H9 (cell line): ENCODE results near the gene OR51Q1. TPM values are rescaled to one million over a fixed set of nuclear protein-coding genes. Genes with fewer than 3 reads are reported as not detected.
A peak's percentile ranks its signal among the peaks of the same experiment; 100 is the strongest.

ENCODE experiments used
- DNase-seq: peaks from one replicate; pipeline ENCODE4 v3.0.0-alpha.2; 2017
- H2AFZ ChIP-seq: one replicate; pipeline ENCODE4 v1.6.1; 2013; ENCODE audit warnings: mild to moderate bottlenecking, low read length, control low read depth, moderate library complexity
- H2AK5ac ChIP-seq: 2 replicates; pipeline ENCODE4 v1.6.1; 2013; ENCODE audit warnings: low read length, control low read depth, mixed read lengths; ENCODE audit not compliant: insufficient read length
- H2BK120ac ChIP-seq: one replicate; pipeline ENCODE4 v1.6.1; 2013; ENCODE audit warnings: low read depth, mild to moderate bottlenecking, low read length, control low read depth, inconsistent platforms; ENCODE audit not compliant: poor library complexity, severe bottlenecking
- H2BK12ac ChIP-seq: 2 replicates; pipeline ENCODE4 v1.6.1; 2013; ENCODE audit warnings: low read length, control low read depth, mixed read lengths, low read depth; ENCODE audit not compliant: insufficient read length
- H2BK15ac ChIP-seq: 2 replicates; pipeline ENCODE4 v1.6.1; 2013; ENCODE audit warnings: low read depth, low read length, control low read depth
- H2BK20ac ChIP-seq: one replicate; pipeline ENCODE4 v1.6.1; 2013; ENCODE audit warnings: low read depth, mild to moderate bottlenecking, low read length, control low read depth, inconsistent platforms; ENCODE audit not compliant: poor library complexity, severe bottlenecking
- H2BK5ac ChIP-seq: 2 replicates; pipeline ENCODE4 v1.6.1; 2013; ENCODE audit warnings: low read length, control low read depth, mixed read lengths; ENCODE audit not compliant: insufficient read length
- H3K14ac ChIP-seq: 2 replicates; pipeline ENCODE4 v1.6.1; 2013; ENCODE audit warnings: low read length, control low read depth; ENCODE audit not compliant: insufficient read depth
- H3K18ac ChIP-seq: 2 replicates; pipeline ENCODE4 v1.6.1; 2013; ENCODE audit warnings: low read depth, mild to moderate bottlenecking, mixed read lengths, low read length, control low read depth; ENCODE audit not compliant: insufficient read length
- H3K23ac ChIP-seq: 2 replicates; pipeline ENCODE4 v1.6.1; 2013; ENCODE audit warnings: low read length, control low read depth, mixed read lengths, low read depth; ENCODE audit not compliant: insufficient read length
- H3K23me2 ChIP-seq: 2 replicates; pipeline ENCODE4 v1.6.1; 2013; ENCODE audit warnings: low read depth, mild to moderate bottlenecking, mixed read lengths, low read length, control low read depth; ENCODE audit not compliant: insufficient read length, poor library complexity, severe bottlenecking
- H3K27ac ChIP-seq: 2 replicates; pipeline ENCODE4 v1.5.1; 2013; ENCODE audit warnings: low read length, control low read depth, mixed read lengths, low read depth; ENCODE audit not compliant: insufficient read length
- H3K27me3 ChIP-seq: 2 replicates; pipeline ENCODE4 v1.6.1; 2013; ENCODE audit warnings: low read length, control low read depth, inconsistent platforms; ENCODE audit not compliant: insufficient read depth
- H3K4ac ChIP-seq: 2 replicates; pipeline ENCODE4 v1.6.1; 2013; ENCODE audit warnings: low read depth, mild to moderate bottlenecking, control low read depth, inconsistent platforms, low read length, moderate library complexity
- H3K4me1 ChIP-seq: 2 replicates; pipeline ENCODE4 v1.6.1; 2013; ENCODE audit warnings: low read length, control low read depth, inconsistent platforms; ENCODE audit not compliant: insufficient read depth
- H3K4me2 ChIP-seq: 2 replicates; pipeline ENCODE4 v1.6.1; 2013; ENCODE audit warnings: low read length, control low read depth, mixed read lengths; ENCODE audit not compliant: insufficient read length, insufficient read depth
- H3K56ac ChIP-seq: 2 replicates; pipeline ENCODE4 v1.6.1; 2013; ENCODE audit warnings: low read depth, mild to moderate bottlenecking, mixed read lengths, low read length, control low read depth; ENCODE audit not compliant: insufficient read length
- H3K79me1 ChIP-seq: 2 replicates; pipeline ENCODE4 v1.6.1; 2013; ENCODE audit warnings: low read depth, mild to moderate bottlenecking, moderate library complexity, low read length, control low read depth, inconsistent platforms; ENCODE audit not compliant: insufficient read depth, poor library complexity, severe bottlenecking
- H3K79me2 ChIP-seq: 2 replicates; pipeline ENCODE4 v1.6.1; 2013; ENCODE audit warnings: low read length, control low read depth, inconsistent platforms; ENCODE audit not compliant: insufficient read depth
- H3K9ac ChIP-seq: 2 replicates; pipeline ENCODE4 v1.6.1; 2013; ENCODE audit warnings: low read length, control low read depth, mixed read lengths; ENCODE audit not compliant: insufficient read length; ENCODE audit errors: extremely low read depth
- H3K9me3 ChIP-seq: one replicate; pipeline ENCODE4 v1.6.1; 2013; ENCODE audit warnings: low read depth, low read length, inconsistent platforms; ENCODE audit not compliant: control insufficient read depth
- H3T11ph ChIP-seq: one replicate; pipeline ENCODE4 v1.6.1; 2013; ENCODE audit warnings: mild to moderate bottlenecking, low read length, control low read depth, inconsistent platforms
- H4K20me1 ChIP-seq: one replicate; pipeline ENCODE4 v1.6.1; 2013; ENCODE audit not compliant: control insufficient read depth, insufficient read length, insufficient read depth
- H4K5ac ChIP-seq: 2 replicates; pipeline ENCODE4 v1.6.1; 2013; ENCODE audit warnings: low read depth, mild to moderate bottlenecking, mixed read lengths, low read length, control low read depth; ENCODE audit not compliant: insufficient read length
- H4K8ac ChIP-seq: replicated peaks from 2 replicates; pipeline ENCODE4 v1.6.1; 2013; ENCODE audit warnings: low read length, control low read depth, mixed read lengths, low read depth; ENCODE audit not compliant: insufficient read length
- H4K91ac ChIP-seq: 2 replicates; pipeline ENCODE4 v1.6.1; 2013; ENCODE audit warnings: low read depth, mild to moderate bottlenecking, moderate library complexity, mixed read lengths, low read length, control low read depth; ENCODE audit not compliant: insufficient read length
- H3K27ac Mint-ChIP-seq, 3 experiments: 2 replicates in 2 of 3; 3 replicates in 1 of 3; pipeline ENCODE4 v1.8.0; 2020 to 2021; ENCODE audit warnings: mixed read lengths in 3 of 3, mild to moderate bottlenecking in 1 of 3, moderate library complexity in 1 of 3
- H3K27me3 Mint-ChIP-seq: 2 replicates; pipeline ENCODE4 v1.8.0; 2021; ENCODE audit warnings: low read depth, mild to moderate bottlenecking, moderate library complexity, mixed read lengths
- H3K36me3 Mint-ChIP-seq, 3 experiments: 2 replicates in 2 of 3; 3 replicates in 1 of 3; pipeline ENCODE4 v1.8.0; 2020 to 2021; ENCODE audit warnings: low read depth in 3 of 3, mixed read lengths in 3 of 3; ENCODE audit not compliant: insufficient read depth in 1 of 3
- H3K4me1 Mint-ChIP-seq, 2 experiments: 2 replicates each; pipeline ENCODE4 v1.8.0; 2020; ENCODE audit warnings: mixed read lengths in 2 of 2
- H3K4me3 Mint-ChIP-seq, 2 experiments: 2 replicates in 1 of 2; 3 replicates in 1 of 2; pipeline ENCODE4 v1.8.0; 2020 to 2021; ENCODE audit warnings: mild to moderate bottlenecking in 2 of 2, mixed read lengths in 2 of 2, moderate library complexity in 1 of 2
- H3K9me3 Mint-ChIP-seq, 2 experiments: 2 replicates in 1 of 2; 3 replicates in 1 of 2; pipeline ENCODE4 v1.8.0; 2020; ENCODE audit warnings: mild to moderate bottlenecking in 2 of 2, mixed read lengths in 2 of 2, moderate library complexity in 1 of 2
- WGBS: extraction: QIAGEN DNeasy Blood & Tissue Kit; methylation state at CpG from one replicate; pipeline ENCODE4 v1.1.7; 2013; ENCODE audit warnings: missing lambda C conversion rate, low lambda C conversion rate, mixed read lengths; ENCODE audit not compliant: insufficient read length; ENCODE audit errors: extremely low coverage; 5-methylcytosine and 5-hydroxymethylcytosine counted together
- total RNA-seq: library from RNA; stranded (reverse); gene quantifications from 2 replicates; pipeline ENCODE4 v1.2.1, GENCODE V29; 2021
- TF ChIP-seq, protein P1 (sequence below): fragments of 200-600 bp; sonication (generic); conservative IDR thresholded peaks from 3 replicates; pipeline ENCODE4 v1.8.0; 2021; ENCODE audit warnings: antibody characterized with exemption, mild to moderate bottlenecking

Gene OR51Q1
- total RNA-seq, 1 experiment from 2014 or later, result not detected

DNA sequence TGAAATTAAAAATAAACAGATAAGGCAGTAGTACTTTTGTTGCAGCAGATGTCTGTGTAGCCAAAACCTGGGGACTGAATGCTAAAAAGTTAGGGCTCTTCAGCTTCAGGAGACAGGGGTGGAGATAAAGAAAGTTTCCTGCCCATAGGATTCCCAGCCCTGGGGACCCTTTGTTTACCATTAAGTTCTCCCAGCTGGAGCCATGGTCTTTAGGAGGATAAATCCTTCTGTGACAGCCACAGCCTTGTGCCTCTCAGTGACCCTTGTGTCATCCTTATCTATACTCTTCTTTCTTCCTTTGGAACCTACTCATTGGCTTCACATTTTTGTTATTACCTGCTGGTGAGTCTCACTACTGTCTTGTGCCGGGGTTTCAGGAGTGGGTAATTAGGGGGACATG is 38.3 kb upstream of the OR51Q1 start, which contains the start of gene OR51M1:
TSS of gene OR51M1 (plus strand) at position 237 of the 400 bp plus-strand sequence. CDS start 5,587 bp downstream, outside the sequence.
- no peak within 1 kb of the TSS for H2BK12ac ChIP-seq
- no peak within 1 kb of the TSS for H4K5ac ChIP-seq
- no peak within 1 kb of the TSS for H3T11ph ChIP-seq
- H4K8ac ChIP-seq, result no peak within 1 kb of the TSS
- no peak within 1 kb of the TSS for H3K56ac ChIP-seq
- H3K18ac ChIP-seq, result no peak within 1 kb of the TSS
- no peak within 1 kb of the TSS for H2AK5ac ChIP-seq
- no peak within 1 kb of the TSS for H2BK5ac ChIP-seq
- H2AFZ ChIP-seq, result no peak within 1 kb of the TSS
- WGBS, result no CpG with 5 or more reads among the region's 1 CpG
- H3K14ac ChIP-seq, result 0 out of 2 replicates have a peak within 1 kb of the TSS, but pooled peaks have one; percentile 53
- no peaks in the 10 kb centered on the region for H3K79me1 ChIP-seq
- no peak within 1 kb of the TSS for H3K4ac ChIP-seq
- H2BK15ac ChIP-seq, result no peak within 1 kb of the TSS
- H3K9ac ChIP-seq, result no peak within 1 kb of the TSS
- no peak within 1 kb of the TSS for H2BK20ac ChIP-seq
- DNase-seq, result no peak
- no peaks in the 10 kb centered on the region for H3K36me3 Mint-ChIP-seq
- H3K4me1 Mint-ChIP-seq, result peaks cover 17 to 20% of the 10 kb centered on the region in 2 experiments
- no peak within 1 kb of the TSS for H2BK120ac ChIP-seq
- H3K9me3 ChIP-seq, result no peaks in the 10 kb centered on the region
- H3K23ac ChIP-seq, result no peak within 1 kb of the TSS
- no peaks in the 10 kb centered on the region; a peak in 1 of 5 replicates for H3K9me3 Mint-ChIP-seq
- no peaks in the 10 kb centered on the region for H3K23me2 ChIP-seq
- H4K20me1 ChIP-seq, result no peaks in the 10 kb centered on the region
- H3K4me2 ChIP-seq, result no peak within 1 kb of the TSS
- H3K27ac ChIP-seq, result no peak within 1 kb of the TSS
- no peak within 1 kb of the TSS for H3K27ac Mint-ChIP-seq
- H3K4me1 ChIP-seq, result peaks cover 2% of the 10 kb centered on the region; the same call in 1 of the 2 replicates
- TF ChIP-seq, protein P1, sequence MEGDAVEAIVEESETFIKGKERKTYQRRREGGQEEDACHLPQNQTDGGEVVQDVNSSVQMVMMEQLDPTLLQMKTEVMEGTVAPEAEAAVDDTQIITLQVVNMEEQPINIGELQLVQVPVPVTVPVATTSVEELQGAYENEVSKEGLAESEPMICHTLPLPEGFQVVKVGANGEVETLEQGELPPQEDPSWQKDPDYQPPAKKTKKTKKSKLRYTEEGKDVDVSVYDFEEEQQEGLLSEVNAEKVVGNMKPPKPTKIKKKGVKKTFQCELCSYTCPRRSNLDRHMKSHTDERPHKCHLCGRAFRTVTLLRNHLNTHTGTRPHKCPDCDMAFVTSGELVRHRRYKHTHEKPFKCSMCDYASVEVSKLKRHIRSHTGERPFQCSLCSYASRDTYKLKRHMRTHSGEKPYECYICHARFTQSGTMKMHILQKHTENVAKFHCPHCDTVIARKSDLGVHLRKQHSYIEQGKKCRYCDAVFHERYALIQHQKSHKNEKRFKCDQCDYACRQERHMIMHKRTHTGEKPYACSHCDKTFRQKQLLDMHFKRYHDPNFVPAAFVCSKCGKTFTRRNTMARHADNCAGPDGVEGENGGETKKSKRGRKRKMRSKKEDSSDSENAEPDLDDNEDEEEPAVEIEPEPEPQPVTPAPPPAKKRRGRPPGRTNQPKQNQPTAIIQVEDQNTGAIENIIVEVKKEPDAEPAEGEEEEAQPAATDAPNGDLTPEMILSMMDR, result no peak
- H4K91ac ChIP-seq, result no peak within 1 kb of the TSS
- no peaks in the 10 kb centered on the region for H3K79me2 ChIP-seq
- H3K27me3 Mint-ChIP-seq, result no peaks in the 10 kb centered on the region; the same call in 1 of the 2 replicates
- H3K4me3 Mint-ChIP-seq, result no peak within 1 kb of the TSS
- no peaks in the 10 kb centered on the region for H3K27me3 ChIP-seq
